ENCODE data around the gene PLEKHB1. TPM values are rescaled to one million over a fixed set of nuclear protein-coding genes. Genes with fewer than 3 reads are reported as not detected.

Gene PLEKHB1, protein sequence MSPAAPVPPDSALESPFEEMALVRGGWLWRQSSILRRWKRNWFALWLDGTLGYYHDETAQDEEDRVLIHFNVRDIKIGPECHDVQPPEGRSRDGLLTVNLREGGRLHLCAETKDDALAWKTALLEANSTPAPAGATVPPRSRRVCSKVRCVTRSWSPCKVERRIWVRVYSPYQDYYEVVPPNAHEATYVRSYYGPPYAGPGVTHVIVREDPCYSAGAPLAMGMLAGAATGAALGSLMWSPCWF
- total RNA-seq, result 5.0 and 5.6 TPM in 2 replicates

DNA sequence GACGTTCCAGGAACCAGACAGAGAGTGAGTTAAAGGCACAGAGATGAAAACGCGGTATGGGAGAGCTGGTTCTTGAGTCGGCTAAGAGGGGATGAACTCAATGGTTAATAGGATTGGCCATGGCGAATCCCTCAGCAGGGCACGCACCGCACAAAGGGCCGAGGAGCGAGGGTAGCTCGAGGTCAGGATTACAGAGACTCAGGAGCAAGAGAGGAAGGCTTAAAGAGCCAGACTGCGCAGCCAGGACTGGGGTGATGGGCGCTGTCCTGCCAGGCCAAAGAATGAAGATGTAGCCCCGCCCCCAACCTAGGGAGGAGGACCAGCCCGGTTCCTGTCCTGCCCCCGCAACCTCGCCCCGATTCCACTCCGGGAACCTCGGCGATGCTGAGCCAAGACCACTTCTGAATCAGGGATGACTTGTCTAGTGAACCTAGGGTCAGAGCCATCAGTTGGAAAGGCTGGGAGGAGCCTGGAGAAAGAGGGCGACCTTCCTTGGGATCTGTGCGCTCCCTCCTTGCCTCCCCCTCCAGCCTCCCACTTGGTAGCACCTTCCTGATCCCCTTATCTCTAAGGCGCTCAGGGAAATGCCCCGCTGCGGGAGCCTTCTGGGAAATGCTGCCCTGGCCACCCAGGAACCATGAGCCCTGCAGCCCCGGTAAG, at the start of gene PLEKHB1:
Gene PLEKHB1 (plus strand): TSS at position 610 of the 660 bp plus-strand sequence. CDS start 28 bp downstream, at position 638.
- ATAC-seq (ENCODE audit: low read depth), result no peak
- Mint-ChIP-seq H3K9me3 (no peaks in the 10 kb centered on the region), H3K36me3 (ENCODE audit: low read depth) (no peaks in the 10 kb centered on the region), H3K4me3 (peak within 1 kb of the TSS; percentile 83), H3K4me1 (peaks cover 21% of the 10 kb centered on the region), H3K27me3 (no peaks in the 10 kb centered on the region), H3K27ac (no peak within 1 kb of the TSS)
- TF ChIP-seq, protein P1, sequence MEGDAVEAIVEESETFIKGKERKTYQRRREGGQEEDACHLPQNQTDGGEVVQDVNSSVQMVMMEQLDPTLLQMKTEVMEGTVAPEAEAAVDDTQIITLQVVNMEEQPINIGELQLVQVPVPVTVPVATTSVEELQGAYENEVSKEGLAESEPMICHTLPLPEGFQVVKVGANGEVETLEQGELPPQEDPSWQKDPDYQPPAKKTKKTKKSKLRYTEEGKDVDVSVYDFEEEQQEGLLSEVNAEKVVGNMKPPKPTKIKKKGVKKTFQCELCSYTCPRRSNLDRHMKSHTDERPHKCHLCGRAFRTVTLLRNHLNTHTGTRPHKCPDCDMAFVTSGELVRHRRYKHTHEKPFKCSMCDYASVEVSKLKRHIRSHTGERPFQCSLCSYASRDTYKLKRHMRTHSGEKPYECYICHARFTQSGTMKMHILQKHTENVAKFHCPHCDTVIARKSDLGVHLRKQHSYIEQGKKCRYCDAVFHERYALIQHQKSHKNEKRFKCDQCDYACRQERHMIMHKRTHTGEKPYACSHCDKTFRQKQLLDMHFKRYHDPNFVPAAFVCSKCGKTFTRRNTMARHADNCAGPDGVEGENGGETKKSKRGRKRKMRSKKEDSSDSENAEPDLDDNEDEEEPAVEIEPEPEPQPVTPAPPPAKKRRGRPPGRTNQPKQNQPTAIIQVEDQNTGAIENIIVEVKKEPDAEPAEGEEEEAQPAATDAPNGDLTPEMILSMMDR (IDR thresholded peaks at IDR 0.05), result no peak
- intact Hi-C loops (cut with micrococcal nuclease), result no loop called here
- DNase-seq, result no peak
- POLR2A ChIA-PET, result no interaction called here
- CTCF ChIA-PET, result interaction anchor here (1.0 kb wide), 1 partner anchor 16 kb away, joined by 3 read pairs; no protein-coding TSS in a partner anchor

DNA sequence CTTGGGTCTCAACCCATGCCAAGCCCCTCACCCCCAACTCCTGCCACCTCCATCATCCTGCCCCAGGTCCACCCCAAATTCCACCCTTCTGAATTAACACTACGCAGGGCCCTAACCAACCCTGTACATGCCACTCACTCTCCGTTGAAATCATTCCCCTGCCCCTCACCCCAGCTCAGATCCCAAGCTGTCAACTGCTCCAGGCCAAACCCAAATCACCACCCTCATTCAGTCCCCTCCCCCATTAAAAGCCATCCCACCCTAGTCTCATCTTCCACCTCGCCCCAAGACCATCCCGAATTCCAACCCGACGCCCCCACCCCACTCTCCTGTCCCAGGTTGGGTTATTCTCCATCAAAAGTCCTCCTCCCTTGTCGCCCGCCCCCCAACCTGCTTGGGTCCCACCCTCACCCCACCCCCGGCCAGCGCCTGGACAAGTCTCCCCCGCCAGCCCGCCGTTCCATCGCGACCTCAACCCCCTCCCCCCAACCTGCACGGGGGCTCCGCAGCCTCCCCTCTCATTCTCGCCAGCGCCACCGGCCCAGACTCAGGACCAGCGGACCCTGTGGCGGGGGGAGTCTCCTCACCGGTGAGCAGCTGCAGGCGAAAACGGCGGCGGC, 48.9 kb upstream of the PLEKHB1 start:
- ATAC-seq (ENCODE audit: low read depth) (no peak), DNase-seq (no peak)
- ChIA-PET POLR2A (interaction anchor here (0.6 to 0.9 kb wide), 3 partner anchors 186 to 214 kb away, joined by 3 to 8 read pairs (median 5); no protein-coding TSS in a partner anchor), CTCF (no interaction called here)
- peak overlapping the region; percentile 88 for H3K27ac Mint-ChIP-seq
- H3K4me1 Mint-ChIP-seq, result peaks cover 28% of the 10 kb centered on the region
- H3K9me3 Mint-ChIP-seq, result no peaks in the 10 kb centered on the region
- intact Hi-C loops (cut with micrococcal nuclease), result loop anchor here (5.0 kb wide), 1 partner anchor 800 kb away; the partner anchor contains the start of gene PGM2L1
- TF ChIP-seq, protein P1 (IDR thresholded peaks at IDR 0.05), result no peak
- no peaks in the 10 kb centered on the region for H3K27me3 Mint-ChIP-seq
- H3K36me3 Mint-ChIP-seq (ENCODE audit: low read depth), result peaks cover 6% of the 10 kb centered on the region
- peak overlapping the region; percentile 92 for H3K4me3 Mint-ChIP-seq

DNA sequence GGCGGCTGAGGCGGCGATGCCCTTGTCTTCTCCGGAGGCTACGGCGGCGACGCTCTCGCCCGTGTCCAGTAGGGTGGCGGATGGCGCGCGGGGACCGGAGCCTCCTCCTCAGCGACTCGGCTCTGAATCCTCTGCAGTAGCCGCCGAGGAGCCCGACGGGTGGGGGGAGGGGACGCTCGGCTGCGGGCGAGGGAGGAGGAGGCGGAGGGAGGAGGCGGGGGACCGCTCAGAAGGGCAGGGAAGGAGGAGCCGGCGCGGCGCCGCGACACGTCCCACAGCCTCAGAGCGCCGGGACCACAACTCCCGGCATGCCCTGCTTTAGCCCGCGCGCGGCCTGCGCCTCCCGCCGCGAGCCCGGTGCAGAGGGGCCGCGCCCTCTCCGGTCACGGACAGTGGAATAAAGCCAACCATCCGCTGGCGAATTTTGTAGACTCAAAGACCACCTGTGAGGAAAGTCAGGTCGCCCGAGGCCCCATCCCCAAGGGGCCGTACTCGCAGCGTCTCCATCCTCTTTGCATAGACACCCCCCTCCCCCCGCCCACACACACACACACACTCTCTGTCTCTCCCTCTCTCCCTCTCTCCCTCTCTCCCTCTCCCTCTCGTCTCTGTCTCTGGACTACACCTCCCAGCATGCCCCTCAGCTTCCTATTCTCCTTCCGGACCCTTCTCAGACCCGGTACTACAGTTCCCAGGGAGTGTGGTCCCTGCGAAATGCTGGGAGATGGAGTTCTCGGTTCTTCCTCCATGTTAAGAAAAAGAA, 48.2 kb upstream of the PLEKHB1 start, which contains the start of gene FAM168A:
Gene FAM168A (minus strand): TSS at position 157 of the 763 bp plus-strand sequence. CDS start 129,638 bp downstream, outside the sequence.
- Mint-ChIP-seq H3K27ac (peak within 1 kb of the TSS; percentile 88), H3K36me3 (ENCODE audit: low read depth) (peaks cover 6% of the 10 kb centered on the region), H3K4me3 (peak within 1 kb of the TSS; percentile 92), H3K27me3 (no peaks in the 10 kb centered on the region), H3K4me1 (peaks cover 26% of the 10 kb centered on the region), H3K9me3 (no peaks in the 10 kb centered on the region)
- peak; percentile 93 for ATAC-seq (ENCODE audit: low read depth)
- ChIA-PET CTCF (interaction anchor here (0.6 to 0.7 kb wide), 2 partner anchors 26 to 163 kb away, joined by 3 read pairs; partner anchors contain the start of gene RAB6A), POLR2A (interaction anchor here (0.6 to 1.3 kb wide), 11 partner anchors 22 to 984 kb away, joined by 3 to 12 read pairs (median 3); no protein-coding TSS in a partner anchor)
- DNase-seq, result peak; percentile 81
- intact Hi-C loops (cut with micrococcal nuclease), result loop anchor here (1.0 to 5.0 kb wide), 6 partner anchors 49 to 799 kb away; partner anchors contain the start of genes PGM2L1, RAB6A and RELT
- TF ChIP-seq, protein P1 (IDR thresholded peaks at IDR 0.05), result no peak

DNA sequence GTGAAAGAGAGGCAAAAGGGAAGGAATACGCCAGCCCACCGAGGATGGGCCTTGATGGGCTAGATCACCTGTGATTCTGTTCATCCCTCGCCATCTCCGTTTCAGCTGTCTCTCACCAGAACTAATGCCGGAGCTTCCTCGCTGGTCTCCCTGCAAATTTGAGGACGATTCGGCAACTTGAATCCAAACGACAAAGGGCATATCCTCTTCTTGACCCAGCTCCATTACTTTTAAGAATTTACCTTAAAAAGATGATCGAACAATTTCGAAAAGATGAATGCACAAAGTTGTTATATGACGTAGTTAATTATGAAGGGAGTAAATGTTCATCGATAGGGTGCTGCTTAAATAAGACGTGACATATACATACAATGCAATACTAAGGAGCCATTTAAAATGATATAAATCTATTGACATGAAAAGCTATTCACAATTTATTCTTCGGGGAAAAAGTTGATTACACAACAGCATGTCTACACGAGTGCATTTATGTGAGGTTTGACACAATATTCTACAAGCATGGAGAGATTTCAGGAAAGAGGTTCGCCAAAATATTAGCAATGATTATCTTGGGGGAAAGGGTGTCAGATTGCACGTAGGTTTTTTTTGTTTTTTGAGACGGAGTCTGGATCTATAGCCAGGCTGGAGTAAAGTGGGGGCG, 47.5 kb upstream of the PLEKHB1 start:
- no peaks in the 10 kb centered on the region for H3K9me3 Mint-ChIP-seq
- H3K36me3 Mint-ChIP-seq (ENCODE audit: low read depth), result peaks cover 6% of the 10 kb centered on the region
- H3K4me3 Mint-ChIP-seq, result peak overlapping the region; percentile 92
- intact Hi-C loops (cut with micrococcal nuclease), result loop anchor here (1.0 to 5.0 kb wide), 6 partner anchors 48 to 798 kb away; partner anchors contain the start of genes PGM2L1, RAB6A and RELT
- CTCF ChIA-PET, result interaction anchor here (0.6 to 0.7 kb wide), 2 partner anchors 26 to 162 kb away, joined by 3 read pairs; partner anchors contain the start of gene RAB6A
- ATAC-seq (ENCODE audit: low read depth), result no peak
- POLR2A ChIA-PET, result interaction anchor here (0.8 to 1.3 kb wide), 7 partner anchors 21 to 985 kb away, joined by 3 to 12 read pairs (median 3); no protein-coding TSS in a partner anchor
- no peaks in the 10 kb centered on the region for H3K27me3 Mint-ChIP-seq
- no peak for DNase-seq
- TF ChIP-seq, protein P1 (IDR thresholded peaks at IDR 0.05), result no peak
- H3K4me1 Mint-ChIP-seq, result peaks cover 24% of the 10 kb centered on the region
- peak overlapping the region; percentile 88 for H3K27ac Mint-ChIP-seq
